ENCODE data around the gene OR52N4. TPM values are rescaled to one million over a fixed set of nuclear protein-coding genes. Genes with fewer than 3 reads are reported as not detected.

The OR52N4 gene
- total RNA-seq, 1 donor from 2014 or later, result not detected

Other genes with a start within 250 kb of the OR52N4 start
- gene UBQLN3, start 244.3 kb upstream of the OR52N4 start, total RNA-seq, result not detected
- 0.11 TPM for gene UBQLNL, start 237.5 kb upstream of the OR52N4 start, total RNA-seq
- gene OR52H1, start 205.7 kb upstream of the OR52N4 start, total RNA-seq, result not detected
- gene OR52B6, start 173.4 kb upstream of the OR52N4 start, total RNA-seq, result not detected
- gene TRIM6, start 157.6 kb upstream of the OR52N4 start, total RNA-seq, result 0.46 TPM
- gene TRIM34, start 129.2 kb upstream of the OR52N4 start, total RNA-seq, result 2.3 TPM
- gene TRIM5, start 69.2 kb upstream of the OR52N4 start, total RNA-seq, result 6.4 TPM
- 16.1 TPM for gene TRIM22, start 64.5 kb upstream of the OR52N4 start, total RNA-seq
- gene OR56B1, start 17.8 kb upstream of the OR52N4 start, total RNA-seq, result not detected
- not detected for gene OR52N5, start 29.1 kb downstream of the OR52N4 start, total RNA-seq
- not detected for gene OR52N1, start 37.0 kb downstream of the OR52N4 start, total RNA-seq
- not detected for gene OR52N2, start 54.7 kb downstream of the OR52N4 start, total RNA-seq
- gene OR52E6, start 87.7 kb downstream of the OR52N4 start, total RNA-seq, result not detected
- gene OR52E8, start 103.4 kb downstream of the OR52N4 start, total RNA-seq, result not detected
- not detected for gene OR52E4, start 126.4 kb downstream of the OR52N4 start, total RNA-seq
- gene OR52E5, start 139.0 kb downstream of the OR52N4 start, total RNA-seq, result not detected
- gene OR56A3, start 188.0 kb downstream of the OR52N4 start, total RNA-seq, result not detected
- gene OR56A5, start 214.3 kb downstream of the OR52N4 start, total RNA-seq, result not detected
- not detected for gene OR52L1, start 232.7 kb downstream of the OR52N4 start, total RNA-seq